Measurements from ENCODE around the gene CAMTA1. TPM values are rescaled to one million over a fixed set of nuclear protein-coding genes. Genes with fewer than 3 reads are reported as not detected.

Gene CAMTA1
- polyA plus RNA-seq, 1 of the 3 experiments (the other 2 are of a cell fraction), result 63.1 TPM

DNA sequence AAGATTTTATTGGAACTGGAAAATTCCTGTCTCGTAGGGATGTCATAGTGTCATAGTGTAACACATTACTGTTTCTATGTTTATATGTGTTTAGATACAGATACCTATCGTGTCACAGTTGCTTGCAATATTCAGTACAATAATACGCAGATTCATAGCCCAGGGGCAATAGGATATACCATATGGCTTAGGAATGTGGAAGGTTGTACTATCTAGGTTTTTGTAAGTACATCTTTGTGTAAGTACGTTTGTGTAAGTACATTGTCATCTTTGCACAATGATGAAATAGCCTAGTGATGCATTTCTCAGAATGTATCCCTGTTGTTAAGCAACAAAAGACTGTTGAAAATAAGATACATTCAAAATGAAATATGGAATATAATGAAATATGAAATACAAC, 68.9 kb downstream of the CAMTA1 start (continued):
- TF ChIP-seq, protein P1, sequence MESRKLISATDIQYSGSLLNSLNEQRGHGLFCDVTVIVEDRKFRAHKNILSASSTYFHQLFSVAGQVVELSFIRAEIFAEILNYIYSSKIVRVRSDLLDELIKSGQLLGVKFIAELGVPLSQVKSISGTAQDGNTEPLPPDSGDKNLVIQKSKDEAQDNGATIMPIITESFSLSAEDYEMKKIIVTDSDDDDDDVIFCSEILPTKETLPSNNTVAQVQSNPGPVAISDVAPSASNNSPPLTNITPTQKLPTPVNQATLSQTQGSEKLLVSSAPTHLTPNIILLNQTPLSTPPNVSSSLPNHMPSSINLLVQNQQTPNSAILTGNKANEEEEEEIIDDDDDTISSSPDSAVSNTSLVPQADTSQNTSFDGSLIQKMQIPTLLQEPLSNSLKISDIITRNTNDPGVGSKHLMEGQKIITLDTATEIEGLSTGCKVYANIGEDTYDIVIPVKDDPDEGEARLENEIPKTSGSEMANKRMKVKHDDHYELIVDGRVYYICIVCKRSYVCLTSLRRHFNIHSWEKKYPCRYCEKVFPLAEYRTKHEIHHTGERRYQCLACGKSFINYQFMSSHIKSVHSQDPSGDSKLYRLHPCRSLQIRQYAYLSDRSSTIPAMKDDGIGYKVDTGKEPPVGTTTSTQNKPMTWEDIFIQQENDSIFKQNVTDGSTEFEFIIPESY (IDR thresholded peaks at IDR 0.05; ENCODE audit: borderline replicate concordance, low read depth), result no peak
- TF ChIP-seq, protein P2, sequence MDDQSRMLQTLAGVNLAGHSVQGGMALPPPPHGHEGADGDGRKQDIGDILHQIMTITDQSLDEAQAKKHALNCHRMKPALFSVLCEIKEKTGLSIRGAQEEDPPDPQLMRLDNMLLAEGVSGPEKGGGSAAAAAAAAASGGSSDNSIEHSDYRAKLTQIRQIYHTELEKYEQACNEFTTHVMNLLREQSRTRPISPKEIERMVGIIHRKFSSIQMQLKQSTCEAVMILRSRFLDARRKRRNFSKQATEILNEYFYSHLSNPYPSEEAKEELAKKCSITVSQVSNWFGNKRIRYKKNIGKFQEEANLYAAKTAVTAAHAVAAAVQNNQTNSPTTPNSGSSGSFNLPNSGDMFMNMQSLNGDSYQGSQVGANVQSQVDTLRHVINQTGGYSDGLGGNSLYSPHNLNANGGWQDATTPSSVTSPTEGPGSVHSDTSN (IDR thresholded peaks at IDR 0.05), result no peak
- no peak for TF ChIP-seq FOSL2 (IDR thresholded peaks at IDR 0.05; ENCODE audit: borderline replicate concordance, low read depth)

DNA sequence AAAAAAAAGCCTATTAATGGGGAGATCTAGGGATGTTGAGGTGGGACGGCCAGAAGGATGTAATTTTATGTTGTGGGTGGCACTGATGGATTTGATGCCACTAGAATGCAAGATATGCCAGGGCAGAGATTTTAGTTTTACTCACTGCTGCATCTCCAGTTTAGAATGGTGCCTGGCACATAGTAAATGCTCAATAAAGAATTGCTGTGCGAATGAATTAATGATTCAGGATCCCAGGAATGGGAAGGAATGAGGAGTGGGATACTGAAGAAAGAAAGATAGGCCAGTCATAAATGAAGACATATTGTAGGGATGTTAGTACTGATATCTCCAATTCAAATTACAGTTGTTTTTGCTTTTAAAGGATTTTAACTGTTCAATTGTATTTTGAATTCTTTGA, 72.6 kb downstream of the CAMTA1 start:
- H3F3A ChIP-seq (replicated peaks; ENCODE audit: insufficient read depth), result peaks cover 29% of the 10 kb centered on the region
- H3K27ac ChIP-seq (ENCODE audit: low read depth in 2 of 2, low read length in 1 of 2), result no peak overlapping the region
- ChIA-PET CTCF (interaction anchor here (0.9 to 1.3 kb wide), 3 partner anchors 11 to 212 kb away, joined by 3 to 4 read pairs (median 4); no protein-coding TSS in a partner anchor), POLR2A (no interaction called here)
- H3K4me1 ChIP-seq (ENCODE audit: control insufficient read depth in 1 of 2, insufficient read depth in 2 of 2, low read depth in 1 of 2, low read length in 1 of 2), result peaks cover 0 to 13% of the 10 kb centered on the region in 2 experiments; a peak in 3 of 4 replicates
- peaks cover 17% of the 10 kb centered on the region in 2 experiments for H3K36me3 ChIP-seq (replicated peaks in 1 of 2; ENCODE audit: control insufficient read depth in 1 of 2, insufficient read depth in 2 of 2, low read length in 1 of 2)
- H3K9me2 ChIP-seq, result no peaks in the 10 kb centered on the region
- peaks cover 38% of the 10 kb centered on the region for H3K79me2 ChIP-seq (ENCODE audit: insufficient read depth)
- no peak for DNase-seq
- no peaks in the 10 kb centered on the region for H3K9me3 ChIP-seq
- TF ChIP-seq ELF1 (IDR thresholded peaks at IDR 0.05), result no peak
- no peak for TF ChIP-seq FOXJ3 (CRISPR knock-in tag; IDR thresholded peaks at IDR 0.05)
- TF ChIP-seq JUND (IDR thresholded peaks at IDR 0.05), result no peak
- no peak for TF ChIP-seq SIN3A (IDR thresholded peaks at IDR 0.05; ENCODE audit: borderline replicate concordance, low read depth, low read length)
- TF ChIP-seq RAD21 (IDR thresholded peaks at IDR 0.05; ENCODE audit: low read length), result no peak
- TF ChIP-seq, protein P3, sequence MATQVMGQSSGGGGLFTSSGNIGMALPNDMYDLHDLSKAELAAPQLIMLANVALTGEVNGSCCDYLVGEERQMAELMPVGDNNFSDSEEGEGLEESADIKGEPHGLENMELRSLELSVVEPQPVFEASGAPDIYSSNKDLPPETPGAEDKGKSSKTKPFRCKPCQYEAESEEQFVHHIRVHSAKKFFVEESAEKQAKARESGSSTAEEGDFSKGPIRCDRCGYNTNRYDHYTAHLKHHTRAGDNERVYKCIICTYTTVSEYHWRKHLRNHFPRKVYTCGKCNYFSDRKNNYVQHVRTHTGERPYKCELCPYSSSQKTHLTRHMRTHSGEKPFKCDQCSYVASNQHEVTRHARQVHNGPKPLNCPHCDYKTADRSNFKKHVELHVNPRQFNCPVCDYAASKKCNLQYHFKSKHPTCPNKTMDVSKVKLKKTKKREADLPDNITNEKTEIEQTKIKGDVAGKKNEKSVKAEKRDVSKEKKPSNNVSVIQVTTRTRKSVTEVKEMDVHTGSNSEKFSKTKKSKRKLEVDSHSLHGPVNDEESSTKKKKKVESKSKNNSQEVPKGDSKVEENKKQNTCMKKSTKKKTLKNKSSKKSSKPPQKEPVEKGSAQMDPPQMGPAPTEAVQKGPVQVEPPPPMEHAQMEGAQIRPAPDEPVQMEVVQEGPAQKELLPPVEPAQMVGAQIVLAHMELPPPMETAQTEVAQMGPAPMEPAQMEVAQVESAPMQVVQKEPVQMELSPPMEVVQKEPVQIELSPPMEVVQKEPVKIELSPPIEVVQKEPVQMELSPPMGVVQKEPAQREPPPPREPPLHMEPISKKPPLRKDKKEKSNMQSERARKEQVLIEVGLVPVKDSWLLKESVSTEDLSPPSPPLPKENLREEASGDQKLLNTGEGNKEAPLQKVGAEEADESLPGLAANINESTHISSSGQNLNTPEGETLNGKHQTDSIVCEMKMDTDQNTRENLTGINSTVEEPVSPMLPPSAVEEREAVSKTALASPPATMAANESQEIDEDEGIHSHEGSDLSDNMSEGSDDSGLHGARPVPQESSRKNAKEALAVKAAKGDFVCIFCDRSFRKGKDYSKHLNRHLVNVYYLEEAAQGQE (IDR thresholded peaks at IDR 0.05; ENCODE audit: low read depth, low read length), result no peak
- no peak overlapping the region for H3K9ac ChIP-seq
- H3K4me3 ChIP-seq (ENCODE audit: low read depth in 2 of 2, low read length in 1 of 2), result no peak overlapping the region
- H3K4me2 ChIP-seq, result no peak overlapping the region
- WGBS (ENCODE audit: low lambda C conversion rate), result 98% methylated on average over 2 of the region's 2 CpGs
- H2AFZ ChIP-seq (ENCODE audit: low read depth), result no peak overlapping the region
- H3K27me3 ChIP-seq (ENCODE audit: insufficient read depth), result no peaks in the 10 kb centered on the region
- no peaks in the 10 kb centered on the region for H4K20me1 ChIP-seq (ENCODE audit: insufficient read depth)
